Gastroesophageal sphincter (tissue), 3 donors: Measurements from ENCODE around the gene NPIPA8.
"Not testable (repeated sequence)": the region's sequence is repeated elsewhere in the genome, so short reads cannot be mapped to it uniquely, and the experiment has no call there.

Source experiments
- EP300 ChIP-seq: sonication (generic); formaldehyde crosslinking; IDR thresholded peaks from one replicate; pipeline ENCODE4 v1.6.1; 2017; ENCODE audit warnings: antibody characterized with exemption, mild to moderate bottlenecking
- POLR2A ChIP-seq, 2 donors: fragments of 450-650 bp; IDR thresholded peaks; one replicate each; pipeline ENCODE4 v1.6.1; 2017; ENCODE audit warnings: antibody characterized with exemption in 2 of 2, mild to moderate bottlenecking in 2 of 2, moderate library complexity in 1 of 2
- POLR2AphosphoS5 ChIP-seq: sonication (generic); formaldehyde crosslinking; IDR thresholded peaks from one replicate; pipeline ENCODE4 v1.6.1; 2017; ENCODE audit warnings: antibody characterized with exemption
- TF ChIP-seq, protein P1 (sequence below), 4 experiments: fragments of 200-600 bp in 2 of 4; fragments of 450-650 bp in 2 of 4; sonication (generic) in 1 of 4; IDR thresholded peaks; one replicate each; pipeline ENCODE4 v1.5.1; 2017 to 2019; ENCODE audit warnings: antibody characterized with exemption in 4 of 4, mild to moderate bottlenecking in 2 of 4, moderate library complexity in 2 of 4

DNA sequence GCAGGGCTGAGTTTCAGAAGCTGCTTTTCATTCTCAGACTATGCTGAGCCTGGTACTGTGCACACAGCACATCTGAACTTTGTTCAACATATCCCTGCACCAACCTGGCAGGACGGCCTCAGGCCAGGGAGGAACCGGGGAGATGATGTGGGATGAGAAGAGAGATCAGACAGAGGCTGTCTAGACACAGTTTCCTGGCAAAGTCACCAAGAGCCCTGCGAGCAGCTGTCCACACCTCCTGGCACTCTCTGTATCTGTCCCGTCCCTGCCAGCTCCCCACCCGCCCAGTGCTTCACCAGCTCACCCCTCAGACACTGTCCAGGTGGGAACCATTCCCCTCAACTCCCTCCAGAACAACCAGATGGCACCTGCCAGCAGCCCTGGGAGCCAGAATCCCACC lies 42.2 kb downstream of the NPIPA8 start:
- TF ChIP-seq, protein P1, sequence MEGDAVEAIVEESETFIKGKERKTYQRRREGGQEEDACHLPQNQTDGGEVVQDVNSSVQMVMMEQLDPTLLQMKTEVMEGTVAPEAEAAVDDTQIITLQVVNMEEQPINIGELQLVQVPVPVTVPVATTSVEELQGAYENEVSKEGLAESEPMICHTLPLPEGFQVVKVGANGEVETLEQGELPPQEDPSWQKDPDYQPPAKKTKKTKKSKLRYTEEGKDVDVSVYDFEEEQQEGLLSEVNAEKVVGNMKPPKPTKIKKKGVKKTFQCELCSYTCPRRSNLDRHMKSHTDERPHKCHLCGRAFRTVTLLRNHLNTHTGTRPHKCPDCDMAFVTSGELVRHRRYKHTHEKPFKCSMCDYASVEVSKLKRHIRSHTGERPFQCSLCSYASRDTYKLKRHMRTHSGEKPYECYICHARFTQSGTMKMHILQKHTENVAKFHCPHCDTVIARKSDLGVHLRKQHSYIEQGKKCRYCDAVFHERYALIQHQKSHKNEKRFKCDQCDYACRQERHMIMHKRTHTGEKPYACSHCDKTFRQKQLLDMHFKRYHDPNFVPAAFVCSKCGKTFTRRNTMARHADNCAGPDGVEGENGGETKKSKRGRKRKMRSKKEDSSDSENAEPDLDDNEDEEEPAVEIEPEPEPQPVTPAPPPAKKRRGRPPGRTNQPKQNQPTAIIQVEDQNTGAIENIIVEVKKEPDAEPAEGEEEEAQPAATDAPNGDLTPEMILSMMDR (IDR thresholded peaks at IDR 0.05) = not testable (repeated sequence)
- TF ChIP-seq POLR2A (IDR thresholded peaks at IDR 0.05); EP300; POLR2AphosphoS5: not testable (repeated sequence)
